ENCODE measurements around the gene WDR64. TPM values are rescaled to one million over a fixed set of nuclear protein-coding genes. Genes with fewer than 3 reads are reported as not detected.

WDR64 gene
- total and polyA plus RNA-seq, 2 of the 13 experiments (the other 11 are each of a cell fraction or from before 2014, with no cell fraction given), result not detected

GRCh38 chr1:241614144-241614543 is 37.9 kb upstream of the WDR64 start (continued):
- TF ChIP-seq PHF5A (CRISPR knock-in tag; IDR thresholded peaks at IDR 0.05; ENCODE audit: low read depth, unreplicated experiment) (no peak), RERE (CRISPR knock-in tag; IDR thresholded peaks at IDR 0.05; ENCODE audit: low read depth) (no peak)

GRCh38 chr1:241614572-241614971 is 37.5 kb upstream of the WDR64 start:
- no peaks in the 10 kb centered on the region for H3K27me3 ChIP-seq (ENCODE audit: control insufficient read depth in 1 of 2, insufficient read depth in 2 of 2, low read length in 2 of 2)
- H3K9ac ChIP-seq (ENCODE audit: insufficient read depth, low read depth, low read length), result no peak overlapping the region
- WGBS (ENCODE audit: low lambda C conversion rate), result 83% methylated on average over 4 of the region's 4 CpGs
- BruUV-seq (replicated peaks), result no TSS peak
- no peaks in the 10 kb centered on the region for H4K20me1 ChIP-seq (ENCODE audit: insufficient read depth, low read length)
- H3K9me3 ChIP-seq (ENCODE audit: low read length), result no peaks in the 10 kb centered on the region
- in situ Hi-C loops (cut with HindIII; ENCODE audit: extremely low pct_ligation_motif_present, low pct_unique_long_range_greater_than_20kb), result loop anchor here (5.0 kb wide), 1 partner anchor 223 kb away; no protein-coding TSS in a partner anchor
- H3K4me3 ChIP-seq (replicated peaks in 1 of 3; ENCODE audit: insufficient read depth in 1 of 3, low read depth in 2 of 3, low read length in 3 of 3), result no peak overlapping the region
- POLR2A ChIA-PET, result interaction anchor here (1.7 kb wide), 1 partner anchor 12 kb away, joined by 7 read pairs; no protein-coding TSS in a partner anchor
- CTCF ChIA-PET (ENCODE audit: low intra/inter-chr PET ratio, low total read pairs), result no interaction called here
- TF ChIP-seq ZNF230 (CRISPR knock-in tag; IDR thresholded peaks at IDR 0.05), result no peak
- no peak for TF ChIP-seq MAZ (IDR thresholded peaks at IDR 0.05; ENCODE audit: borderline replicate concordance, low read depth, low read length)
- no peak for TF ChIP-seq MAZ (CRISPR knock-in tag; IDR thresholded peaks at IDR 0.05; ENCODE audit: low read depth)
- TF ChIP-seq DR1 (CRISPR knock-in tag; IDR thresholded peaks at IDR 0.05), result no peak
- no peak for TF ChIP-seq GTF2F1 (IDR thresholded peaks at IDR 0.05; ENCODE audit: low read length)
- no peak for TF ChIP-seq SPEN (CRISPR knock-in tag; IDR thresholded peaks at IDR 0.05; ENCODE audit: low read depth)
- no peak for TF ChIP-seq ZNF777 (CRISPR knock-in tag; IDR thresholded peaks at IDR 0.05)
- TF ChIP-seq, protein P1, sequence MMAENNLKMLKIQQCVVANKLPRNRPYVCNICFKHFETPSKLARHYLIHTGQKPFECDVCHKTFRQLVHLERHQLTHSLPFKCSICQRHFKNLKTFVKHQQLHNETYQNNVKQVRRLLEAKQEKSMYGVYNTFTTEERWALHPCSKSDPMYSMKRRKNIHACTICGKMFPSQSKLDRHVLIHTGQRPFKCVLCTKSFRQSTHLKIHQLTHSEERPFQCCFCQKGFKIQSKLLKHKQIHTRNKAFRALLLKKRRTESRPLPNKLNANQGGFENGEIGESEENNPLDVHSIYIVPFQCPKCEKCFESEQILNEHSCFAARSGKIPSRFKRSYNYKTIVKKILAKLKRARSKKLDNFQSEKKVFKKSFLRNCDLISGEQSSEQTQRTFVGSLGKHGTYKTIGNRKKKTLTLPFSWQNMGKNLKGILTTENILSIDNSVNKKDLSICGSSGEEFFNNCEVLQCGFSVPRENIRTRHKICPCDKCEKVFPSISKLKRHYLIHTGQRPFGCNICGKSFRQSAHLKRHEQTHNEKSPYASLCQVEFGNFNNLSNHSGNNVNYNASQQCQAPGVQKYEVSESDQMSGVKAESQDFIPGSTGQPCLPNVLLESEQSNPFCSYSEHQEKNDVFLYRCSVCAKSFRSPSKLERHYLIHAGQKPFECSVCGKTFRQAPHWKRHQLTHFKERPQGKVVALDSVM (CRISPR knock-in tag; IDR thresholded peaks at IDR 0.05), result no peak
- no peak for TF ChIP-seq POGK (CRISPR knock-in tag; conservative IDR thresholded peaks at IDR 0.05)
- no peak for TF ChIP-seq HDAC2 (CRISPR knock-in tag; IDR thresholded peaks at IDR 0.05)
- intact Hi-C loops (cut with micrococcal nuclease; ENCODE audit: unreplicated experiment), result loop anchor here (5.0 kb wide), 1 partner anchor 82 kb away; the partner anchor contains the start of gene KMO
- no peak for DNase-seq (ENCODE audit: low spot score)
- 0 out of 2 replicates have a peak overlapping the region, but pooled peaks have one; percentile 59 for H3K4me2 ChIP-seq (ENCODE audit: low read depth, low read length)
- no peak overlapping the region for H3K27ac ChIP-seq (ENCODE audit: extremely low read length, insufficient read depth, low read length)
- no peak for FAIRE-seq
- ATAC-seq, result no peak
- H2AFZ ChIP-seq (ENCODE audit: low read length), result no peak overlapping the region
- H3K79me2 ChIP-seq (ENCODE audit: insufficient read depth, low read length), result no peaks in the 10 kb centered on the region
- peaks cover 32% of the 10 kb centered on the region for H3K4me1 ChIP-seq (ENCODE audit: insufficient read depth, low read length)
- no peaks in the 10 kb centered on the region for H3K36me3 ChIP-seq (replicated peaks in 1 of 2; ENCODE audit: control insufficient read depth in 1 of 2, insufficient read depth in 2 of 2, low read length in 2 of 2)
